Stimulated activated naive CD8-positive, alpha-beta T cell treated with anti-CD3 and anti-CD28 coated beads, Interleukin-15, Interleukin-2, amounts not matched to agents 100 ng/mL and 50 ng/mL, for 24 hours (primary cell): ENCODE data around the gene GNAO1.

Source experiments
- H3K27ac Mint-ChIP-seq: one replicate; pipeline ENCODE4 v1.8.0; 2021; ENCODE audit warnings: mild to moderate bottlenecking, mixed read lengths
- H3K27me3 Mint-ChIP-seq: one replicate; pipeline ENCODE4 v1.8.0; 2021; ENCODE audit warnings: mixed read lengths
- H3K36me3 Mint-ChIP-seq: one replicate; pipeline ENCODE4 v1.8.0; 2021; ENCODE audit warnings: low read depth, mixed read lengths
- H3K4me1 Mint-ChIP-seq: one replicate; pipeline ENCODE4 v1.8.0; 2021; ENCODE audit warnings: low read depth, mixed read lengths
- H3K4me3 Mint-ChIP-seq: one replicate; pipeline ENCODE4 v1.8.0; 2021; ENCODE audit warnings: mild to moderate bottlenecking, mixed read lengths
- H3K9me3 Mint-ChIP-seq: one replicate; pipeline ENCODE4 v1.8.0; 2021; ENCODE audit warnings: mixed read lengths

Gene GNAO1

GRCh38 chr16:56211435-56211981 is 20.2 kb downstream of the GNAO1 start:
- no peak overlapping the region for H3K4me3 Mint-ChIP-seq
- no peak overlapping the region for H3K27ac Mint-ChIP-seq
- peaks cover 32% of the 10 kb centered on the region for H3K27me3 Mint-ChIP-seq

GRCh38 chr16:56212144-56212543 is 20.9 kb downstream of the GNAO1 start:
- Mint-ChIP-seq H3K4me1 (no peaks in the 10 kb centered on the region), H3K27me3 (peaks cover 32% of the 10 kb centered on the region), H3K36me3 (no peaks in the 10 kb centered on the region), H3K4me3 (no peak overlapping the region), H3K9me3 (no peaks in the 10 kb centered on the region), H3K27ac (no peak overlapping the region)

More at GRCh38 chr16:56211435-56211981, 20.2 kb downstream of the GNAO1 start:
- no peaks in the 10 kb centered on the region for H3K9me3 Mint-ChIP-seq
- H3K4me1 Mint-ChIP-seq, result no peaks in the 10 kb centered on the region
- no peaks in the 10 kb centered on the region for H3K36me3 Mint-ChIP-seq

- H3K36me3 Mint-ChIP-seq, result no peaks in the 10 kb centered on the region
- H3K4me1 Mint-ChIP-seq, result peaks cover 21% of the 10 kb centered on the region
- no peaks in the 10 kb centered on the region for H3K9me3 Mint-ChIP-seq
- H3K27ac Mint-ChIP-seq, result no peak overlapping the region
- no peak overlapping the region for H3K4me3 Mint-ChIP-seq
- peaks cover 15% of the 10 kb centered on the region for H3K27me3 Mint-ChIP-seq
These were observed 30.7 kb downstream of the GNAO1 start for GRCh38 chr16:56221995-56222394.

- H3K9me3 Mint-ChIP-seq, result no peaks in the 10 kb centered on the region
- H3K4me3 Mint-ChIP-seq, result no peak overlapping the region
- H3K27me3 Mint-ChIP-seq, result peaks cover 11% of the 10 kb centered on the region
- no peaks in the 10 kb centered on the region for H3K36me3 Mint-ChIP-seq
- H3K27ac Mint-ChIP-seq, result no peak overlapping the region
- H3K4me1 Mint-ChIP-seq, result peaks cover 26% of the 10 kb centered on the region
These were observed 31.2 kb downstream of the GNAO1 start for GRCh38 chr16:56222474-56222997.

- no peak overlapping the region for H3K4me3 Mint-ChIP-seq
- H3K4me1 Mint-ChIP-seq, result peaks cover 26% of the 10 kb centered on the region
- H3K27ac Mint-ChIP-seq, result no peak overlapping the region
- H3K9me3 Mint-ChIP-seq, result no peaks in the 10 kb centered on the region
- no peaks in the 10 kb centered on the region for H3K36me3 Mint-ChIP-seq
- H3K27me3 Mint-ChIP-seq, result peaks cover 7% of the 10 kb centered on the region
These were observed 33.9 kb downstream of the GNAO1 start for GRCh38 chr16:56225017-56225742.

- Mint-ChIP-seq H3K4me3 (no peak overlapping the region), H3K27ac (no peak overlapping the region), H3K4me1 (peaks cover 26% of the 10 kb centered on the region), H3K36me3 (no peaks in the 10 kb centered on the region), H3K9me3 (no peaks in the 10 kb centered on the region), H3K27me3 (peaks cover 7% of the 10 kb centered on the region)
These were observed 34.9 kb downstream of the GNAO1 start for GRCh38 chr16:56226187-56226586.

GRCh38 chr16:56226845-56227525 is 35.7 kb downstream of the GNAO1 start:
- Mint-ChIP-seq H3K4me1 (peaks cover 26% of the 10 kb centered on the region), H3K27ac (no peak overlapping the region), H3K4me3 (peak overlapping the region; percentile 4), H3K9me3 (no peaks in the 10 kb centered on the region), H3K36me3 (no peaks in the 10 kb centered on the region), H3K27me3 (peaks cover 3% of the 10 kb centered on the region)

- Mint-ChIP-seq H3K27ac (no peak overlapping the region), H3K27me3 (no peaks in the 10 kb centered on the region), H3K4me3 (no peak overlapping the region), H3K9me3 (no peaks in the 10 kb centered on the region), H3K36me3 (no peaks in the 10 kb centered on the region), H3K4me1 (peaks cover 26% of the 10 kb centered on the region)
These were observed 36.6 kb downstream of the GNAO1 start for GRCh38 chr16:56227936-56228335.

GRCh38 chr16:56228476-56228875 is 37.2 kb downstream of the GNAO1 start:
- no peaks in the 10 kb centered on the region for H3K27me3 Mint-ChIP-seq
- H3K4me3 Mint-ChIP-seq, result no peak overlapping the region
- peaks cover 26% of the 10 kb centered on the region for H3K4me1 Mint-ChIP-seq
- no peaks in the 10 kb centered on the region for H3K9me3 Mint-ChIP-seq
- no peak overlapping the region for H3K27ac Mint-ChIP-seq
- H3K36me3 Mint-ChIP-seq, result no peaks in the 10 kb centered on the region

GRCh38 chr16:56233795-56234566 is 42.7 kb downstream of the GNAO1 start:
- Mint-ChIP-seq H3K9me3 (no peaks in the 10 kb centered on the region), H3K4me1 (no peaks in the 10 kb centered on the region), H3K27ac (no peak overlapping the region), H3K27me3 (no peaks in the 10 kb centered on the region), H3K36me3 (no peaks in the 10 kb centered on the region), H3K4me3 (no peak overlapping the region)

- Mint-ChIP-seq H3K4me1 (no peaks in the 10 kb centered on the region), H3K36me3 (no peaks in the 10 kb centered on the region), H3K4me3 (no peak overlapping the region), H3K27me3 (no peaks in the 10 kb centered on the region), H3K27ac (no peak overlapping the region), H3K9me3 (no peaks in the 10 kb centered on the region)
These were observed 43.4 kb downstream of the GNAO1 start for GRCh38 chr16:56234737-56235136.

GRCh38 chr16:56237451-56237930 is 46.2 kb downstream of the GNAO1 start:
- Mint-ChIP-seq H3K27ac (no peak overlapping the region), H3K4me1 (no peaks in the 10 kb centered on the region), H3K36me3 (no peaks in the 10 kb centered on the region), H3K4me3 (no peak overlapping the region), H3K27me3 (no peaks in the 10 kb centered on the region), H3K9me3 (no peaks in the 10 kb centered on the region)

GRCh38 chr16:56238188-56238587 is 46.9 kb downstream of the GNAO1 start:
- Mint-ChIP-seq H3K36me3 (no peaks in the 10 kb centered on the region), H3K27ac (no peak overlapping the region), H3K27me3 (no peaks in the 10 kb centered on the region), H3K4me1 (no peaks in the 10 kb centered on the region), H3K4me3 (no peak overlapping the region), H3K9me3 (no peaks in the 10 kb centered on the region)

- Mint-ChIP-seq H3K36me3 (no peaks in the 10 kb centered on the region), H3K9me3 (no peaks in the 10 kb centered on the region), H3K4me1 (peaks cover 6% of the 10 kb centered on the region), H3K27ac (no peak overlapping the region), H3K27me3 (no peaks in the 10 kb centered on the region), H3K4me3 (no peak overlapping the region)
These were observed 50.3 kb downstream of the GNAO1 start for GRCh38 chr16:56241596-56241995.
